HepG2 (cell line): Measurements from ENCODE around the gene ZMYND8. TPM values are rescaled to one million over a fixed set of nuclear protein-coding genes. Genes with fewer than 3 reads are reported as not detected.

Source experiments
- ERF ChIP-seq: IDR thresholded peaks from 2 replicates; pipeline ENCODE4 v1.6.1; 2018; ENCODE audit warnings: missing biosample characterization, missing genetic modification reagents
- JARID2 ChIP-seq: sonication (generic); formaldehyde crosslinking; IDR thresholded peaks from 2 replicates; pipeline ENCODE4 v1.8.1; 2023; ENCODE audit warnings: missing genetic modification reagents, inconsistent platforms; ENCODE audit not compliant: insufficient replicate concordance
- KDM6A ChIP-seq: IDR thresholded peaks from 2 replicates; pipeline ENCODE4 v1.6.1; 2016; ENCODE audit warnings: low read depth
- MLLT10 ChIP-seq: sonication (generic); formaldehyde crosslinking; IDR thresholded peaks from 2 replicates; pipeline ENCODE4 v1.4.0; 2020; ENCODE audit warnings: missing genetic modification reagents
- NFE2L1 ChIP-seq: sonication (generic); formaldehyde crosslinking; IDR thresholded peaks from 2 replicates; pipeline ENCODE4 v1.4.0; 2020; ENCODE audit warnings: missing genetic modification reagents, mild to moderate bottlenecking, borderline replicate concordance
- NFKBIZ ChIP-seq: IDR thresholded peaks from 2 replicates; pipeline ENCODE4 v1.6.1; 2018; ENCODE audit warnings: missing genetic modification reagents, missing compliant biosample characterization
- SATB2 ChIP-seq: sonication (generic); formaldehyde crosslinking; IDR thresholded peaks from 2 replicates; pipeline ENCODE4 v1.5.0; 2020; ENCODE audit warnings: missing genetic modification reagents
- SMAD3 ChIP-seq: sonication (generic); formaldehyde crosslinking; IDR thresholded peaks from 2 replicates; pipeline ENCODE4 v1.4.0; 2020; ENCODE audit warnings: missing genetic modification reagents
- ZFAT ChIP-seq: sonication (generic); formaldehyde crosslinking; conservative IDR thresholded peaks from 2 replicates; pipeline ENCODE4 v1.8.1; 2023; ENCODE audit warnings: missing genetic modification reagents, inconsistent platforms
- ZNF282 ChIP-seq: fragments of 450-650 bp; IDR thresholded peaks from 2 replicates; pipeline ENCODE4 v1.6.1; 2018; ENCODE audit not compliant: partially characterized antibody
- ZNF333 ChIP-seq: sonication (generic); formaldehyde crosslinking; IDR thresholded peaks from 2 replicates; pipeline ENCODE4 v1.4.0; 2020; ENCODE audit warnings: mild to moderate bottlenecking, missing genetic modification reagents, borderline replicate concordance
- ZNF354B ChIP-seq: sonication (generic); formaldehyde crosslinking; IDR thresholded peaks from 2 replicates; pipeline ENCODE4 v1.8.0; 2022; ENCODE audit warnings: mild to moderate bottlenecking, missing genetic modification reagents
- ZNF564 ChIP-seq: sonication (generic); formaldehyde crosslinking; IDR thresholded peaks from 2 replicates; pipeline ENCODE4 v1.8.1; 2023; ENCODE audit warnings: mild to moderate bottlenecking, missing genetic modification reagents
- ZNF629 ChIP-seq: sonication (generic); formaldehyde crosslinking; conservative IDR thresholded peaks from 2 replicates; pipeline ENCODE4 v1.5.0; 2020; ENCODE audit warnings: missing genetic modification reagents
- ZNF709 ChIP-seq: sonication (generic); formaldehyde crosslinking; IDR thresholded peaks from 2 replicates; pipeline ENCODE4 v1.5.0; 2020; ENCODE audit warnings: mild to moderate bottlenecking, missing genetic modification reagents
- ZNF788 ChIP-seq: sonication (generic); formaldehyde crosslinking; IDR thresholded peaks from 2 replicates; pipeline ENCODE4 v1.5.0; 2020; ENCODE audit warnings: mild to moderate bottlenecking, missing genetic modification reagents, borderline replicate concordance
- ZNF816 ChIP-seq: sonication (generic); formaldehyde crosslinking; IDR thresholded peaks from 2 replicates; pipeline ENCODE4 v1.8.0; 2022; ENCODE audit warnings: missing genetic modification reagents, mild to moderate bottlenecking, borderline replicate concordance
- polyA plus RNA-seq, 8 experiments: library from polyadenylated mRNA; depleted of rRNA in 3 of 8; stranded (reverse) in 7 of 8; unstranded in 1 of 8; fragments of >200 nt; fragmentation: Illumina TruSeq in 4 of 8; extraction: Trizol in 4 of 8; gene quantifications; 2 replicates each; pipeline versions ENCODE4 v1.2.1 to v1.2.3, GENCODE V29; 2011 to 2016; ENCODE audit warnings: low read depth in 4 of 8, missing spikeins in 1 of 8, mixed read lengths in 1 of 8; ENCODE audit not compliant: insufficient read depth in 1 of 8
- total RNA-seq, 5 experiments: library from RNA; depleted of rRNA; stranded (reverse); fragments of >200 nt; fragmentation: Illumina TruSeq; extraction: Trizol; gene quantifications; 2 replicates each; pipeline ENCODE4 v1.2.3, GENCODE V29; 2016; ENCODE audit warnings: low read depth in 1 of 5
- TF ChIP-seq, protein P1 (sequence below): sonication (generic); formaldehyde crosslinking; conservative IDR thresholded peaks from 2 replicates; pipeline ENCODE4 v1.8.0; 2022; ENCODE audit warnings: low read depth, missing genetic modification reagents
- TF ChIP-seq, protein P2 (sequence below): sonication (generic); formaldehyde crosslinking; conservative IDR thresholded peaks from 2 replicates; pipeline ENCODE4 v1.5.0; 2020; ENCODE audit warnings: missing genetic modification reagents
- TF ChIP-seq, protein P3 (sequence below): sonication (generic); formaldehyde crosslinking; IDR thresholded peaks from 2 replicates; pipeline ENCODE4 v1.5.1; 2020; ENCODE audit warnings: missing genetic modification reagents, mild to moderate bottlenecking, borderline replicate concordance
- TF ChIP-seq, protein P4 (sequence below): sonication (generic); formaldehyde crosslinking; IDR thresholded peaks from 2 replicates; pipeline ENCODE4 v1.5.1; 2020; ENCODE audit warnings: mild to moderate bottlenecking, missing genetic modification reagents, moderate library complexity

ZMYND8 gene
- total and polyA plus RNA-seq, 2 of the 13 experiments (the other 11 are each of a cell fraction or from before 2014, with no cell fraction given) = 53.9 to 84.7 TPM

DNA sequence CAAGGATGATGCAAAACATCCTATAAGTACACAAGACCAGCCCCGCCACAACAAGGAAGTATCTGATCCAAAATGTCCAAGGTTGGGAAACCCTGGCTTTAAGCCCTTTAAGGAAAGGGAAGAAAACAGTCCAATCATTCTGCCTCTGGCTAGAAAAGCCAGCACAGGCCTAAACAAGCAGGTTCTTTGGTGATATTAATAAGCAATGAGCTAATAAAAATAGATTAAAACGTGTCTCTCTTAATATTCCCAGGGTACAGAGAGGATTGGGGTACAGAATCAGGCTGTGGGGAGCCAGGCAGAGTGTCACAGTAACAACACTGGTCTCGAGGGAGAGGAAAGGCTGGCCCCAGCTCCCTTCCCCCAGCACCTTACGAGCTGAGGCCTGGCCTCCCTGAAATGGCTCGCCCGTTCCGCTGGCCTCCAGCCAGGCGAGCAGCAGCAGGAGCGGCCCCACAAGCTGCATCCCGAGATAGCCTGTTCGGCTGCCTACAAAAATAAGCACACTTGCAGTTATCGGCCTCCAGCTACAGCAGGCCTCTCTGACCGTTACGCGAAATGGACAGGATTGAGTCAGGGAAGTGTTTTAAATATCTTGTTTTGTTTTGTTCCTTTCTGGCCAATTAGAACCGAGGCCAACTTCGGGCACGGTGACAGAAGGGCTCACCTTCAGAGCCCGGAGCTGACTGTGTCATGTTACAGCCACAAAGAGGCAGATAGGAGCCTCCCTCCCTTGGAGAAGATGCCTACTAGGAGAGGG is 4.0 kb upstream of the ZMYND8 start (continued):
- TF ChIP-seq, protein P1, sequence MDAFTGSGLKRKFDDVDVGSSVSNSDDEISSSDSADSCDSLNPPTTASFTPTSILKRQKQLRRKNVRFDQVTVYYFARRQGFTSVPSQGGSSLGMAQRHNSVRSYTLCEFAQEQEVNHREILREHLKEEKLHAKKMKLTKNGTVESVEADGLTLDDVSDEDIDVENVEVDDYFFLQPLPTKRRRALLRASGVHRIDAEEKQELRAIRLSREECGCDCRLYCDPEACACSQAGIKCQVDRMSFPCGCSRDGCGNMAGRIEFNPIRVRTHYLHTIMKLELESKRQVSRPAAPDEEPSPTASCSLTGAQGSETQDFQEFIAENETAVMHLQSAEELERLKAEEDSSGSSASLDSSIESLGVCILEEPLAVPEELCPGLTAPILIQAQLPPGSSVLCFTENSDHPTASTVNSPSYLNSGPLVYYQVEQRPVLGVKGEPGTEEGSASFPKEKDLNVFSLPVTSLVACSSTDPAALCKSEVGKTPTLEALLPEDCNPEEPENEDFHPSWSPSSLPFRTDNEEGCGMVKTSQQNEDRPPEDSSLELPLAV = no peak
- TF ChIP-seq, protein P2, sequence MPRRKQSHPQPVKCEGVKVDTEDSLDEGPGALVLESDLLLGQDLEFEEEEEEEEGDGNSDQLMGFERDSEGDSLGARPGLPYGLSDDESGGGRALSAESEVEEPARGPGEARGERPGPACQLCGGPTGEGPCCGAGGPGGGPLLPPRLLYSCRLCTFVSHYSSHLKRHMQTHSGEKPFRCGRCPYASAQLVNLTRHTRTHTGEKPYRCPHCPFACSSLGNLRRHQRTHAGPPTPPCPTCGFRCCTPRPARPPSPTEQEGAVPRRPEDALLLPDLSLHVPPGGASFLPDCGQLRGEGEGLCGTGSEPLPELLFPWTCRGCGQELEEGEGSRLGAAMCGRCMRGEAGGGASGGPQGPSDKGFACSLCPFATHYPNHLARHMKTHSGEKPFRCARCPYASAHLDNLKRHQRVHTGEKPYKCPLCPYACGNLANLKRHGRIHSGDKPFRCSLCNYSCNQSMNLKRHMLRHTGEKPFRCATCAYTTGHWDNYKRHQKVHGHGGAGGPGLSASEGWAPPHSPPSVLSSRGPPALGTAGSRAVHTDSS (CRISPR knock-in tag) = no peak; the same call in 1 of the 2 replicates
- TF ChIP-seq KDM6A (CRISPR knock-in tag) = peak; percentile 64
- TF ChIP-seq ZNF816 (CRISPR knock-in tag) = no peak; the same call in 1 of the 2 replicates
- TF ChIP-seq SATB2 (CRISPR knock-in tag) = no peak; the same call in 1 of the 2 replicates
- TF ChIP-seq ZNF629 (CRISPR knock-in tag) = peak; percentile 76
- no peak; the same call in 1 of the 2 replicates for TF ChIP-seq ZNF788 (CRISPR knock-in tag)
- TF ChIP-seq JARID2 (CRISPR knock-in tag) = peak; percentile 24
- TF ChIP-seq ZNF354B (CRISPR knock-in tag) = no peak
- TF ChIP-seq NFKBIZ (CRISPR knock-in tag) = peak; percentile 29
- TF ChIP-seq NFE2L1 (CRISPR knock-in tag) = no peak
- TF ChIP-seq, protein P3, sequence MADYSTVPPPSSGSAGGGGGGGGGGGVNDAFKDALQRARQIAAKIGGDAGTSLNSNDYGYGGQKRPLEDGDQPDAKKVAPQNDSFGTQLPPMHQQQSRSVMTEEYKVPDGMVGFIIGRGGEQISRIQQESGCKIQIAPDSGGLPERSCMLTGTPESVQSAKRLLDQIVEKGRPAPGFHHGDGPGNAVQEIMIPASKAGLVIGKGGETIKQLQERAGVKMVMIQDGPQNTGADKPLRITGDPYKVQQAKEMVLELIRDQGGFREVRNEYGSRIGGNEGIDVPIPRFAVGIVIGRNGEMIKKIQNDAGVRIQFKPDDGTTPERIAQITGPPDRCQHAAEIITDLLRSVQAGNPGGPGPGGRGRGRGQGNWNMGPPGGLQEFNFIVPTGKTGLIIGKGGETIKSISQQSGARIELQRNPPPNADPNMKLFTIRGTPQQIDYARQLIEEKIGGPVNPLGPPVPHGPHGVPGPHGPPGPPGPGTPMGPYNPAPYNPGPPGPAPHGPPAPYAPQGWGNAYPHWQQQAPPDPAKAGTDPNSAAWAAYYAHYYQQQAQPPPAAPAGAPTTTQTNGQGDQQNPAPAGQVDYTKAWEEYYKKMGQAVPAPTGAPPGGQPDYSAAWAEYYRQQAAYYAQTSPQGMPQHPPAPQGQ = peak; percentile 98
- TF ChIP-seq ZNF333 = no peak
- TF ChIP-seq, protein P4, sequence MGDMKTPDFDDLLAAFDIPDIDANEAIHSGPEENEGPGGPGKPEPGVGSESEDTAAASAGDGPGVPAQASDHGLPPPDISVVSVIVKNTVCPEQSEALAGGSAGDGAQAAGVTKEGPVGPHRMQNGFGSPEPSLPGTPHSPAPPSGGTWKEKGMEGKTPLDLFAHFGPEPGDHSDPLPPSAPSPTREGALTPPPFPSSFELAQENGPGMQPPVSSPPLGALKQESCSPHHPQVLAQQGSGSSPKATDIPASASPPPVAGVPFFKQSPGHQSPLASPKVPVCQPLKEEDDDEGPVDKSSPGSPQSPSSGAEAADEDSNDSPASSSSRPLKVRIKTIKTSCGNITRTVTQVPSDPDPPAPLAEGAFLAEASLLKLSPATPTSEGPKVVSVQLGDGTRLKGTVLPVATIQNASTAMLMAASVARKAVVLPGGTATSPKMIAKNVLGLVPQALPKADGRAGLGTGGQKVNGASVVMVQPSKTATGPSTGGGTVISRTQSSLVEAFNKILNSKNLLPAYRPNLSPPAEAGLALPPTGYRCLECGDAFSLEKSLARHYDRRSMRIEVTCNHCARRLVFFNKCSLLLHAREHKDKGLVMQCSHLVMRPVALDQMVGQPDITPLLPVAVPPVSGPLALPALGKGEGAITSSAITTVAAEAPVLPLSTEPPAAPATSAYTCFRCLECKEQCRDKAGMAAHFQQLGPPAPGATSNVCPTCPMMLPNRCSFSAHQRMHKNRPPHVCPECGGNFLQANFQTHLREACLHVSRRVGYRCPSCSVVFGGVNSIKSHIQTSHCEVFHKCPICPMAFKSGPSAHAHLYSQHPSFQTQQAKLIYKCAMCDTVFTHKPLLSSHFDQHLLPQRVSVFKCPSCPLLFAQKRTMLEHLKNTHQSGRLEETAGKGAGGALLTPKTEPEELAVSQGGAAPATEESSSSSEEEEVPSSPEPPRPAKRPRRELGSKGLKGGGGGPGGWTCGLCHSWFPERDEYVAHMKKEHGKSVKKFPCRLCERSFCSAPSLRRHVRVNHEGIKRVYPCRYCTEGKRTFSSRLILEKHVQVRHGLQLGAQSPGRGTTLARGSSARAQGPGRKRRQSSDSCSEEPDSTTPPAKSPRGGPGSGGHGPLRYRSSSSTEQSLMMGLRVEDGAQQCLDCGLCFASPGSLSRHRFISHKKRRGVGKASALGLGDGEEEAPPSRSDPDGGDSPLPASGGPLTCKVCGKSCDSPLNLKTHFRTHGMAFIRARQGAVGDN (CRISPR knock-in tag) = peak; percentile 99
- 0 out of 2 replicates have a peak, but pooled peaks have one; percentile 37 for TF ChIP-seq ZFAT (CRISPR knock-in tag)
- no peak for TF ChIP-seq MLLT10 (CRISPR knock-in tag)
- TF ChIP-seq ERF (CRISPR knock-in tag) = peak; percentile 87; the same call in 1 of the 2 replicates
- no peak for TF ChIP-seq ZNF282
- TF ChIP-seq ZNF709 = no peak
- TF ChIP-seq SMAD3 (CRISPR knock-in tag) = peak; percentile 33
- peak; percentile 11; the same call in 1 of the 2 replicates for TF ChIP-seq ZNF564 (CRISPR knock-in tag)
